Stimulated activated CD4-positive, alpha-beta T cell treated with anti-CD3 and anti-CD28 coated beads, Interleukin-2, amount 100 ng/mL, for 48 hours (primary cell): ENCODE data around the gene GPATCH1.
"Not testable (repeated sequence)": the region's sequence is repeated elsewhere in the genome, so short reads cannot be mapped to it uniquely, and the experiment has no call there.

Experiments
- DNase-seq, 2 donors: peaks; one replicate each; pipeline ENCODE4 v3.0.0-alpha.2; 2020

Gene GPATCH1

DNA sequence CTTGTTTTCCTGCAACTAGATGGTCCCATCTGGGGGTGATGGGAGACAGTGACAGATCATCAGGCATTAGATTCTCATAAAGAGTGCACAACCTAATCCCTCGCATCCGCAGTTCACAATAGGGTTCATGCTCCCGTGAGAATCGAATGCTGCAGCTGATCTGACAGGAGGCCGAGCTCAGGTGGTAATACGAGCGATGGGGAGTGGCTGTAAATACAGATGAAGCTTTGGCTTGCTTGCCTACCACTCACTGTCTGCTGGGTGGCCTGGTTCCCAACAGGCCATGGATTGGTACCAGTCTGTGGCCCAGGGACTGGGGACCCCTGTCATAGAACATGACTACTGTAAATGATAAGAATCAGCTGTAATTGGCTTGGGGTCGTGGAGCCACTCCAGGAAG lies 78.9 kb downstream of the GPATCH1 start:
- DNase-seq, result no peak

DNA sequence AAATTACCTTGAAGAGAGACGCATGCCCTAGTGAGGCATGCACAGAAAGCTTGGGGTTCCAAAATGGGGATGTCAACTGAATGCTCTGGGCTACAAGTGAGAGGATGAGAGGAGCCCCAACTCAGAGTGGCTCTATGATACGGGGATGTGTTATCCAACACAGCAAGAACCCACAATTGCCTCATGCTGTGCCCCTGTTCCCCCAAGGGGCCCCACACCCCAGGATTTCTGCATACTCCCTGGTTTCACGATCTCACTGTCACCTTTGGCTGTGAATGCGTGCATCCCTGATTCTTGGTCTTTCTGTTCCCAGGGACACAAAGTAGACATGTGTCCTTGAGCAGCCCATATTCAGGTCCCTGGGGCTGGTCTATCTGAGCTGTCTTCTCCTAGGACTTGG lies 80.2 kb downstream of the GPATCH1 start:
- no peak for DNase-seq

DNA sequence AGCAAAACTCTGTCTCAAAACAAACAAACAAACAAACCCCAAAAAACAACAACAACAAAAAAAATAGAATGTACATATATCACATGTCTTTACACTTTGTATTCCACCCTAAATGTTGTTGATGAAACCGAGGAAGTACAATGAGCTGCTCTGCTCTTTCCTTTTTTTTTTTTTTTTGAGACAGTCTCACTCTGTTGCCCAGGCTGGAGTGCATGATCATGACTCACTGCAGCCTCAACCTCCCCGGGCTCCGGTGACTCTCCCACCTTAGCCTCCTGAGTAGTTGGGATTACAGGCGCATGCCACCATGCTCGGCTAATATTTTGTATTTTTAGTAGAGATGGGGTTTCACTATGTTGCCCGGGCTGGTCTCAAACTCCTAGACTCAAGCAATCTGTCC lies 82.5 kb downstream of the GPATCH1 start:
- no peak for DNase-seq

DNA sequence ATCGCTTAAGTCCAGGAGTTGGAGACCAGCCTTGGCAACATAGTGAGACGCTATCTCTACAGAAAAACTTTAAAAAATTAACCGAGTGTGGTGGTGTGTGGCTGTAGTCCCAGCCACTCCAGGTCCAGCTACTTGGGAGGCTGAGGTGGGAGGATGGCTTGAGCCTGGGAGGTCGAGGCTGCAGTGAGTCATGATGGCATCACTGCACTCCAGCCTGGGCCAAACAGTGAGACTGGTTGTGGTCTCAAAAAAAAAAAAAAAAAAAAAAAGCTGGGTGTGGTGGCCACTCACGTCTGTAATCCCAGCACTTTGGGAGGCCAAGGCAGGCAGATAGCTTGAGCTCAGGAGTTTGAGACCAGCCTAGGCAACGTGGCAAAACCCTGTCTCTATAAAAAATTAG lies 85.1 kb downstream of the GPATCH1 start:
- DNase-seq, result not testable (repeated sequence)

DNA sequence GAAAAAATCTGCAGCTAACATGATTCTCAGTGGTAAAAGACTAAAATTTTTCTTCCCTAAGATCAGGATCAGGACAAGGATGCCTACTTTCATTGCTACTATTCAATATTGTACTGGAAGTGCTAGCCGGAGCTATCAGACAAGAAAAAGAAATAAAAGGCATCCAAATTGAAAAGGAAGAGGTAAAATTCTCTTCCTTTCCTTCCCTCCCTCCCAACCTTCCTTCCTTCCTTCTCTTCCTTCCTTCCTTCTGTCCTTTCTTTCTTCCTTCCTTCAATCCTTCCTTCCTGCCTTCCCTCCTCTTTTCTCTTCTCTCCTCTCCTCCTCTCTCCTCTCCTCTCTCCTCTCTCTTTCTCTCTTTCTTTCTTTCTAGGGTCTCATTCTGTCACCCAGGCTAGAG lies 86.5 kb downstream of the GPATCH1 start:
- DNase-seq, result no peak

DNA sequence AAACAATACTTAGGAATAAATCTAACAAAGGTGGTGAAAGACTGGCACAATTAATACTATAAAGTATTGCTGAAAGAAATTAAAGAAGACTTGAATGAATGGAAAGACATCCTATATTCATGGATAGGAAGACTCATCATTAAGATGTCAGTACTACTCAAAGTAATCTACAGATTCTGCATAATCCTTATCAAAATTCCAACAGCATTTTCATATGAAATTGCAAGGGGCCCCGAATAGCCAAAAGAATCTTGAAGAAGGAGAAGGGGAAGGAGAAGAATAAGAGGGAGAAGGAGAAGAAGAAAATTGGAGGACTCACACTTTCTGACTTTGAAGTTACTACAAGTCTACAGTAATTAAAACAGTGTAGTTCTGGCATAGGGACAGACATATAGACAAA lies 87.5 kb downstream of the GPATCH1 start:
- DNase-seq, result no peak

DNA sequence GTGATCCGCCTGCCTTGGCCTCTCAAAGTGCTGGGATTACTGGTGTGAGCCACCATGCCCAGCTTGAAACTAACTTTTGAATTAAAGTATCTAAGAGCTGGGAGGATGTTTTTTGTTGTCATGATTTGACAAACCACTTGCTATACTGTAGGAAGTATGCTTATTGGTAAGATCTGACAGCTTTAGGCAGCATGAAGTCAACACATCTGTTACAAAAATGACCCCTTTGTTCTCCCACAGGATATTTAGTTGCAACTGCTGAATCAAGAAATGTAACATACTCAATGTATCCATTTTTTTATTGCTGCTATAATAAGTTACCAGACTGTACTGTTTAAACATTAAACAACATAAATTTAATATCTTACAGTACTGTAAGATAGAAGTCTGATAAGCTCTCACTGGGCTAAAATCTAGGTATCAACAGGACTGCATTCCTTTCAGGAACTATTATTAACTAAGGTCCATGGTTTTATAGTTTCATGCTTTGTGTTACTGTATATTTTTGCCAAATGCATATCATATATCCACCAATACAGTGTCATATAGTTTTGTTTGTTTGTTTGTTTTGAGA lies 90.3 kb downstream of the GPATCH1 start:
- DNase-seq, result no peak

DNA sequence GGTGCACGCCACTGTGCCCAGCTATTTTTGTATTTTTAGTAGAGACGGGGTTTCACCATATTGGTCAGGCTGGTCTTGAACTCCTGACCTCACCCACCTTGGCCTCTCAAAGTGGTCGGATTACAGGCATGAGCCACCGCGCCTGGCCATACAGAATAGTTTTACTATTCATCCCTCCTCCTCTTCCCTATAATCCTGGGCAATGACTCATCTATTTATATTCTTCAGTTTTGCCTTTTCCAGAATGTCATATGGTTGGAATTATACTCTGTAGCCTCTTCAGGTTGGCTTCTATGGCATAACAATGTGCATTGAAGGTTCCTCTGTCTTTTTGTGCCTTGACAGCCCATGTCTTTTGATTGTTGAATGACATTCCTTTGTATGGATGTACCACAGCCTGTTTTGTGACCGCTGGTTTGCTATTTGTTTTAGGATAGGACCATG lies 91.0 kb downstream of the GPATCH1 start:
- DNase-seq, result no peak

DNA sequence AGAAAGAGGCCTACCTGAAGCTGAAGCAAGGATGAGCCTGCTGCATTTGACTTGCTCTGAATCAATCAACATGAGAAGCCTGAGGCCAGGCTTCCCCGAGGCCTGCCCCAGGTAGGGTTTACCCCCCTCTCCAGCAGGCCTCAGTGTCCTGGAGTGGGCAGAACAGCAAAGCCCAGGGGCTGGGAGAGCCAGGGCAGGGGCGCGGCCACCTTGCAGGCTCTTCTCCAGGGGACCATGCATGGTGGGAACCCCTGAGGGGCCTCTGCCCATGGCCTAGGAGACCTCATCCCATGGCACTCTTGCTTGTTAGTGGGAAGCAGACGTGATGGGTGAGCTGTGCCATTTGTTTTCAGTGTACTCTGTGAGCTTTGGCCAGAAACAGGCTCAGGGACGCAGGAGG lies 93.2 kb downstream of the GPATCH1 start:
- DNase-seq, result no peak

DNA sequence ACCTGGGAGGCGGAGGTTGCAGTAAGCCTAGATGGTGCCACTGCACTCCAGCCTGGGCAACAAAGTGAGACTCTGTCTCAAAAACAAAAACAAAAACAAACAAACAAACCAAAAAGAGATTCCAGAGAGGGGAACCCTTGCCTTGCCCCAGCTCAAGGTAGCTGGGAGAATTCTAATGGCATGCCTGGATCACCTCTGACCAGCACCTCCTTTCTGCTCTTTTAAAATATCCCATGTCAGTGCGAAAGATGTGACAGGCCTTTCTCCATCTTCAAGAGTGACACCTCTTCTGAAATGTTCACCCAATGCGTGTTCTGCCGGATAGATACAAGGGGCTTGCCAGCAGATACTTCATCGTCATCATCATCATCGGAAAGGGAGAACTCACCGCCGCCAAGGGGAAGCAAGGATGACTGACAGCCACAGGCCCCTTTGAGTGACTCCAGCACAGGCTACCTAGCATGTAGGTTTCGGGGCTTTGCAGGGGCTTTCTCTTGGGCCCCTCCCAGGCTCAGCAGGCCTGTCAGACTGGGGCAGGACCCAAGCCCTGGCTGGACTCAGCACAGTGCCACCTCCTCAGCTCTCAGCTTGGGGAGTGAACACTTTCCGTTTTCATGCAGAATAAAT lies 94.3 kb downstream of the GPATCH1 start:
- no peak for DNase-seq

DNA sequence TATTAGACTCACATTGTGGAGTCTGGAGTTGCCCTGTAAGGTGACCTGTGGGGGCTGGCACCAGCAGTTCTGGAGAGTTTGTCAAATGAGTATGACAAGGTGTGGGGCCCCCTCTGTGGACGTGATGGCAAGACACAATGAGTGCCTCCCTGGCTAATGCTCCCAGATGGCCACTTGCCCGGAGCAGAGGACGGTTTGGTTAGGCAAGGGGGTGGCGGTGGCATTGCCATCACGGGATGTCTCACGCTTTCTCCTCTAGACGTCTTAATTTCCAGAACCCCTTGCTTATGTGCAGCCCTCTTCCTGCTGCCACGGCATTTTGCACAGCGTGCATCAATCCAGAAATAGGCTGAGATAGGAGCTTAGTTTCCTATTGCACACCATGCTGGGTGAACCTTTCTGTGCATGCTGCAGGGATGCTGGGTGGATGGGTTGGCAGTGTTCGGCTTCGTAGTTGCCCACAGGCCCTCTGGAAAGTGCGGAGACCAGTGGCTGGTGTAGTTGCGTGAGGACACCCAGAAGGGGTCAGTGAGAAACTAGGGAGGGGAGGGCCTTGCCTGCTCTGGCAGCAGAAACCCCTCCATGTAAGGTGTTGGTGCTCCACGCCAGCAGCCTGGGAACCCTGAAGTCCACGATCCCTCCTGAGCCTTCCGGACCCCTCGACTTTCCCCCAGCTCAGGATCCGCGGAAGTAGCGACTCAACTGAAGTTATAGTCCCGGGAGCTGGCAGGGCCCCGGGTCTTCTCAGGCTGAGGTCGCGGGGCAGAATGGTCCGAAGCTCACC lies 95.1 kb downstream of the GPATCH1 start:
- peak in 1 of 2 donors; percentile 23 for DNase-seq

DNA sequence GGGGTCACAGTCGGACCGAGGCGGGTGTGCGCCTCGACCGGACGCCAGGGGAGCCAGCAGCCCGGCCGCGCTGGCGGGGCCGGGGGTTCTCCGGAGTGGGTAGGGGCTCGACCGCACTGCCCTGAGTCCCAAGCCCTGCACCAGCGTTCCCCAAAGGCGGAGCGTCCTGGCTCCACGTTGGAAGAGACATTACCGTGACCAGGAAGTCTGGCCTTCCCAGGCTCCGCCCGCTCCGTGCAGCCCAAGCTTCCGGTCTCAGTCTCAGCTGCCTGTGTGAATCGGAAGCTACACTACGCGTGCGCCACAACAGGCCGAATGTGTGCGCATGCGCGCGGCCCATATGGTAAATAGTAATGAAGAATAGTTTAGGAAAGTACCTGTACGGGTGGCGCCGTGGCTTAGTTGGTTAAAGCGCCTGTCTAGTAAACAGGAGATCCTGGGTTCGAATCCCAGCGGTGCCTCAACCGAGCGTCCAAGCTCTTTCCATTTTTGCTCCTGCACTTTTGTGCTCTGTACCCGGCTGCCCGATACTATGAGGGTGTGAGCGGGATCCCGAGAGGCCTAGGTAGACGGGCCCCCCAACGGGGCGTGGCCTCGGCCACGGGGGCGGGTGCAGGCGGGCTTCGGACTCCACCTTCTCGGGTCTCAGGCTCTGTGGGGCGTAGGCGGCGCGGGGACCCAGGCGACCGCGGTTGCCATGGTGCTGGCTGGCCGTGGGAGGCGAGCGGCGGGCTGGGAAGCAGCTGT lies 95.9 kb downstream of the GPATCH1 start:
- DNase-seq, result peak; percentile 94

DNA sequence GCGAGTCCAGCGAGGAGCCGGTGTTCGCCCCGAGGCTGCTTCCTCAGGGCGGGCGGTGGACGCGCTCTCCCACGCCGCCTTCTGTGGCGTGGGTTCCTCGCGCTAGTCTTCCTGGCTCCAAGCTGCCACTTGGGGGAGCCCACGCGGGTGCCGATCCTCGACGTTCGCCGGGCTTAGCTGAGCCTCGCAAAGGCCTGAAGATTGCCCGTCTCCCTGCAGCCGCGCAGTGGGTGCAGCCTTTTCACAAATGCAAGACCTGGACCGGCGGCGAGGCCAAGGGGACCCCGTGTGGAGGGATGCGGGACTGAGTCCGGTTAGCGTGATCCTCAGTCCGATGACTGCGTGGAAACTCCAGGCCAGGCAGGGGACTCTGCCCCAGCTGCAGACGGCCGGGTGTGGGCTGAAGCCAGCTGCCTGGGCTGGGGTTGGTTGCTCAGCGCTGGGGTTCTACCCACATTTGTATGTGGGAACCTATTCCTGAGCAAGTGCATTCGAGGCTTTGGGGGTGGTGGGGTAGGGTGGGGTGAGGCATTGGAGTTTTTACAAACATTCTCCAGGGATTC lies 96.5 kb downstream of the GPATCH1 start:
- no peak for DNase-seq
